ENCODE data around the gene GRPR.

Gene GRPR

GRCh38 chrX:16136080-16136479, 12.7 kb downstream of the GRPR start:
- TF ChIP-seq TCF12 (IDR thresholded peaks at IDR 0.05; ENCODE audit: low read depth) (no peak), NFIC (IDR thresholded peaks at IDR 0.05) (no peak), ZBTB7A (IDR thresholded peaks at IDR 0.05; ENCODE audit: low read depth) (no peak), TAF1 (IDR thresholded peaks at IDR 0.05; ENCODE audit: low read depth) (no peak), RAD21 (IDR thresholded peaks at IDR 0.05; ENCODE audit: low read depth) (no peak), USF1 (IDR thresholded peaks at IDR 0.05) (no peak), EGR1 (IDR thresholded peaks at IDR 0.05) (no peak), MAX (IDR thresholded peaks at IDR 0.05) (no peak), EP300 (IDR thresholded peaks at IDR 0.05; ENCODE audit: borderline replicate concordance) (no peak), TEAD4 (IDR thresholded peaks at IDR 0.05) (no peak), YY1 (IDR thresholded peaks at IDR 0.05; ENCODE audit: low read depth) (no peak), REST (IDR thresholded peaks at IDR 0.05; ENCODE audit: low read depth) (no peak), CREB1 (IDR thresholded peaks at IDR 0.05; ENCODE audit: low read depth) (no peak)

GRCh38 chrX:16137416-16138107, 14.2 kb downstream of the GRPR start:
- no peak for TF ChIP-seq MAX (IDR thresholded peaks at IDR 0.05)
- TF ChIP-seq TEAD4 (IDR thresholded peaks at IDR 0.05) = no peak
- no peak for TF ChIP-seq ZBTB7A (IDR thresholded peaks at IDR 0.05; ENCODE audit: low read depth)
- TF ChIP-seq CREB1 (IDR thresholded peaks at IDR 0.05; ENCODE audit: low read depth) = no peak
- no peak for TF ChIP-seq USF1 (IDR thresholded peaks at IDR 0.05)

- TF ChIP-seq TAF1 (IDR thresholded peaks at IDR 0.05; ENCODE audit: low read depth) (no peak), YY1 (IDR thresholded peaks at IDR 0.05; ENCODE audit: low read depth) (no peak), NFIC (IDR thresholded peaks at IDR 0.05) (no peak), EGR1 (IDR thresholded peaks at IDR 0.05) (no peak), TCF12 (IDR thresholded peaks at IDR 0.05; ENCODE audit: low read depth) (no peak), CEBPB (IDR thresholded peaks at IDR 0.05) (no peak), ZBTB7A (IDR thresholded peaks at IDR 0.05; ENCODE audit: low read depth) (no peak)
These were observed 14.7 kb downstream of the GRPR start for GRCh38 chrX:16138108-16138427.

GRCh38 chrX:16140448-16140847, 17.1 kb downstream of the GRPR start:
- TF ChIP-seq YY1 (IDR thresholded peaks at IDR 0.05; ENCODE audit: low read depth) (no peak), RAD21 (IDR thresholded peaks at IDR 0.05; ENCODE audit: low read depth) (no peak), EP300 (IDR thresholded peaks at IDR 0.05; ENCODE audit: borderline replicate concordance) (no peak), ZBTB7A (IDR thresholded peaks at IDR 0.05; ENCODE audit: low read depth) (no peak), TCF12 (IDR thresholded peaks at IDR 0.05; ENCODE audit: low read depth) (no peak), CEBPB (IDR thresholded peaks at IDR 0.05) (no peak), TEAD4 (IDR thresholded peaks at IDR 0.05) (no peak), REST (IDR thresholded peaks at IDR 0.05; ENCODE audit: low read depth) (no peak)

GRCh38 chrX:16140983-16141382, 17.6 kb downstream of the GRPR start:
- no peak for TF ChIP-seq TAF1 (IDR thresholded peaks at IDR 0.05; ENCODE audit: low read depth)

- no peak for TF ChIP-seq TEAD4 (IDR thresholded peaks at IDR 0.05)
- no peak for TF ChIP-seq YY1 (IDR thresholded peaks at IDR 0.05; ENCODE audit: low read depth)
- no peak for TF ChIP-seq FOXM1 (IDR thresholded peaks at IDR 0.05; ENCODE audit: borderline replicate concordance, low read depth)
These were observed 18.3 kb downstream of the GRPR start for GRCh38 chrX:16141422-16142245.

- TF ChIP-seq CEBPB (IDR thresholded peaks at IDR 0.05) (no peak), NFIC (IDR thresholded peaks at IDR 0.05) (no peak), EGR1 (IDR thresholded peaks at IDR 0.05) (no peak), YY1 (IDR thresholded peaks at IDR 0.05; ENCODE audit: low read depth) (no peak), CREB1 (IDR thresholded peaks at IDR 0.05; ENCODE audit: low read depth) (no peak), USF1 (IDR thresholded peaks at IDR 0.05) (no peak), TEAD4 (IDR thresholded peaks at IDR 0.05) (no peak)
These were observed 18.8 kb downstream of the GRPR start for GRCh38 chrX:16142246-16142558.

Measured in Ishikawa (cell line).